IMR-90 (cell line): Measurements from ENCODE around the gene GTF2I.
"Not testable (repeated sequence)": the region's sequence is repeated elsewhere in the genome, so short reads cannot be mapped to it uniquely, and the experiment has no call there.

Experiments
- CEBPB ChIP-seq: IDR thresholded peaks from 2 replicates; pipeline ENCODE4 v1.6.1; 2012; ENCODE audit warnings: low read depth, low read length, improper control_type of control experiment
- POLR2A ChIP-seq: IDR thresholded peaks from 2 replicates; pipeline ENCODE4 v1.6.1; 2012; ENCODE audit warnings: mild to moderate bottlenecking, low read depth, low read length
- RAD21 ChIP-seq: IDR thresholded peaks from 2 replicates; pipeline ENCODE4 v1.6.1; 2012; ENCODE audit warnings: low read length, improper control_type of control experiment
- SMC3 ChIP-seq: fragments of 150-350 bp; IDR thresholded peaks from 2 replicates; pipeline ENCODE4 v1.6.1; 2016; ENCODE audit warnings: low read depth, mild to moderate bottlenecking, antibody characterized with exemption, low read length, moderate library complexity
- TF ChIP-seq, protein P1 (sequence below): conservative IDR thresholded peaks from 2 replicates; pipeline ENCODE4 v1.5.1; 2012; ENCODE audit warnings: mild to moderate bottlenecking, low read depth, low read length, improper control_type of control experiment
- TF ChIP-seq, protein P2 (sequence below): fragments of 150-350 bp; IDR thresholded peaks from 2 replicates; pipeline ENCODE4 v1.6.1; 2016; ENCODE audit warnings: low read depth, mild to moderate bottlenecking, low read length, moderate library complexity, borderline replicate concordance

DNA sequence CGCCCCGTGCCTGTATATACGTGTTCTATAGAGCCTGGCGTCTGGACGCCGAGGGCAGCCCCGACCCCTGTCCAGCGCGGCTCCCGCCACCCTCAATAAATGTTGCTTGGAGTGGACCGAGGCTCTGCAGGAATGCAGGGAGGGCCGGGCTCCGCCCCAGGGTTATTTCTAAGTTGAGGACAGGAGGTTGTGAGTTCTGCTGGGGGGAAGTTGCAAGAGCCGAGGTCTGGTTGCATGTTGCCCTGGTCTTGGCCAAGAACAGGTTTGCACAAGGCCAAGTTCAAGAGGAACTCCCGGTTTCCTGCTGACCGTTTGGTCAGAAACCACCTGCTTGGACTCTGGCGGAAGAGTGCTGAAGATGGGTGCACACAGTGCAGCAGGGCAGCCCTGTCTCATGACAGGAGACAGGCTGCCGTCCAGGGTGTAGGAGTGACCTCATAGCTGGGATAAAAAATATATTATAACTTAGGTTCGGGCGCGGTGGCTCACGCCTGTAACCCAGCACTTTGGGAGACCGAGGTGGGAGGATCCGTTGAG lies 131.8 kb downstream of the GTF2I start:
- TF ChIP-seq, protein P1, sequence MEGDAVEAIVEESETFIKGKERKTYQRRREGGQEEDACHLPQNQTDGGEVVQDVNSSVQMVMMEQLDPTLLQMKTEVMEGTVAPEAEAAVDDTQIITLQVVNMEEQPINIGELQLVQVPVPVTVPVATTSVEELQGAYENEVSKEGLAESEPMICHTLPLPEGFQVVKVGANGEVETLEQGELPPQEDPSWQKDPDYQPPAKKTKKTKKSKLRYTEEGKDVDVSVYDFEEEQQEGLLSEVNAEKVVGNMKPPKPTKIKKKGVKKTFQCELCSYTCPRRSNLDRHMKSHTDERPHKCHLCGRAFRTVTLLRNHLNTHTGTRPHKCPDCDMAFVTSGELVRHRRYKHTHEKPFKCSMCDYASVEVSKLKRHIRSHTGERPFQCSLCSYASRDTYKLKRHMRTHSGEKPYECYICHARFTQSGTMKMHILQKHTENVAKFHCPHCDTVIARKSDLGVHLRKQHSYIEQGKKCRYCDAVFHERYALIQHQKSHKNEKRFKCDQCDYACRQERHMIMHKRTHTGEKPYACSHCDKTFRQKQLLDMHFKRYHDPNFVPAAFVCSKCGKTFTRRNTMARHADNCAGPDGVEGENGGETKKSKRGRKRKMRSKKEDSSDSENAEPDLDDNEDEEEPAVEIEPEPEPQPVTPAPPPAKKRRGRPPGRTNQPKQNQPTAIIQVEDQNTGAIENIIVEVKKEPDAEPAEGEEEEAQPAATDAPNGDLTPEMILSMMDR = not testable (repeated sequence)
- not testable (repeated sequence) for TF ChIP-seq RAD21, CEBPB, SMC3, POLR2A
- TF ChIP-seq, protein P2, sequence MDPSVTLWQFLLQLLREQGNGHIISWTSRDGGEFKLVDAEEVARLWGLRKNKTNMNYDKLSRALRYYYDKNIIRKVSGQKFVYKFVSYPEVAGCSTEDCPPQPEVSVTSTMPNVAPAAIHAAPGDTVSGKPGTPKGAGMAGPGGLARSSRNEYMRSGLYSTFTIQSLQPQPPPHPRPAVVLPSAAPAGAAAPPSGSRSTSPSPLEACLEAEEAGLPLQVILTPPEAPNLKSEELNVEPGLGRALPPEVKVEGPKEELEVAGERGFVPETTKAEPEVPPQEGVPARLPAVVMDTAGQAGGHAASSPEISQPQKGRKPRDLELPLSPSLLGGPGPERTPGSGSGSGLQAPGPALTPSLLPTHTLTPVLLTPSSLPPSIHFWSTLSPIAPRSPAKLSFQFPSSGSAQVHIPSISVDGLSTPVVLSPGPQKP = not testable (repeated sequence)
